Measurements from ENCODE around the gene PRKCZ. TPM values are rescaled to one million over a fixed set of nuclear protein-coding genes. Genes with fewer than 3 reads are reported as not detected.
"Not testable (repeated sequence)": the region's sequence is repeated elsewhere in the genome, so short reads cannot be mapped to it uniquely, and the experiment has no call there.

Gene PRKCZ
- polyA plus RNA-seq, 4 donors: 44.2 to 252 (median 144) TPM

DNA sequence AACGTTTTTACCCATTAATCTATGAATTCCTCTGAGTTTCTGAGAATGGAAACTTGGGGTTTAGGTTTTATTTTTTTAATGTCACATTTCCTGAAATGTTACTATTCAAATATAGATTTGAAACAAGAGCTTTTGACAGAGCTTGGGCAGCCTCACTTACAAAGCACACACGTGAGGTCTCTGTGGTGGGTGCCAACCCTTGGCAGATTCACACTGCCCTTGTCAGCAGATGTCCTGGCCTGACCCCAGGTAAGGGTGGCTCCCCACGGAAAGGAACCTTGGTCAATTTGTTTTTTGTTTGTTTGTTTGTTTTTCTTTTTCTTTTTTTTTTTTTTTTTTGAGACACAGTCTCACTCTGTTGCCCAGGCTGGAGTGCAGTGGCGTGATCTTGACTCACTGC, 90.8 kb downstream of the PRKCZ start:
- H3K9me3 ChIP-seq (ENCODE audit: control insufficient read depth in 2 of 2, insufficient read depth in 1 of 2, low read depth in 1 of 2, low read length in 1 of 2): no peaks in the 10 kb centered on the region
- DNase-seq: no peak
- 72 to 83% (median 78%) methylated on average over 4 of the region's 4 CpGs for WGBS, 3 donors

GRCh38 chr1:2143814-2144500, 93.7 kb downstream of the PRKCZ start:
- peaks cover 0 to 9% (median 0%) of the 10 kb centered on the region in 3 donors for H3K4me1 ChIP-seq (ENCODE audit: control insufficient read depth in 3 of 3, insufficient read depth in 2 of 3, low read depth in 1 of 3, low read length in 2 of 3)
- 91 to 92% (median 92%) methylated on average over 28 to 30 of the region's 30 CpGs for WGBS, 3 donors
- DNase-seq (no peak), FAIRE-seq (no peak)
- no peak overlapping the region for H3K27ac ChIP-seq (ENCODE audit: low read depth in 1 of 3, low read length in 2 of 3)
- no peaks in the 10 kb centered on the region for H3K27me3 ChIP-seq (ENCODE audit: control insufficient read depth in 3 of 3, insufficient read depth in 3 of 3, low read length in 3 of 3)
- H3K36me3 ChIP-seq (ENCODE audit: control insufficient read depth in 3 of 3, insufficient read depth in 2 of 3, low read depth in 1 of 3, low read length in 3 of 3): peaks cover 0 to 82% (median 18%) of the 10 kb centered on the region in 3 donors
- H3K4me3 ChIP-seq (ENCODE audit: low read depth in 1 of 3, low read length in 3 of 3): no peak overlapping the region
- no peaks in the 10 kb centered on the region for H3K9me3 ChIP-seq (ENCODE audit: control insufficient read depth in 2 of 2, insufficient read depth in 1 of 2, low read depth in 1 of 2, low read length in 1 of 2)

More for the DNA sequence above, 90.8 kb downstream of the PRKCZ start:
- Histone ChIP-seq H3K27me3 (ENCODE audit: control insufficient read depth in 3 of 3, insufficient read depth in 3 of 3, low read length in 3 of 3) (no peaks in the 10 kb centered on the region), H3K4me1 (ENCODE audit: control insufficient read depth in 3 of 3, insufficient read depth in 2 of 3, low read depth in 1 of 3, low read length in 2 of 3) (peaks cover 0 to 37% (median 0%) of the 10 kb centered on the region in 3 donors), H3K27ac (ENCODE audit: low read depth in 1 of 3, low read length in 2 of 3) (no peak overlapping the region), H3K36me3 (ENCODE audit: control insufficient read depth in 3 of 3, insufficient read depth in 2 of 3, low read depth in 1 of 3, low read length in 3 of 3) (peaks cover 0 to 85% (median 7%) of the 10 kb centered on the region in 3 donors), H3K4me3 (ENCODE audit: low read depth in 1 of 3, low read length in 3 of 3) (no peak overlapping the region)
- FAIRE-seq: no peak

DNA sequence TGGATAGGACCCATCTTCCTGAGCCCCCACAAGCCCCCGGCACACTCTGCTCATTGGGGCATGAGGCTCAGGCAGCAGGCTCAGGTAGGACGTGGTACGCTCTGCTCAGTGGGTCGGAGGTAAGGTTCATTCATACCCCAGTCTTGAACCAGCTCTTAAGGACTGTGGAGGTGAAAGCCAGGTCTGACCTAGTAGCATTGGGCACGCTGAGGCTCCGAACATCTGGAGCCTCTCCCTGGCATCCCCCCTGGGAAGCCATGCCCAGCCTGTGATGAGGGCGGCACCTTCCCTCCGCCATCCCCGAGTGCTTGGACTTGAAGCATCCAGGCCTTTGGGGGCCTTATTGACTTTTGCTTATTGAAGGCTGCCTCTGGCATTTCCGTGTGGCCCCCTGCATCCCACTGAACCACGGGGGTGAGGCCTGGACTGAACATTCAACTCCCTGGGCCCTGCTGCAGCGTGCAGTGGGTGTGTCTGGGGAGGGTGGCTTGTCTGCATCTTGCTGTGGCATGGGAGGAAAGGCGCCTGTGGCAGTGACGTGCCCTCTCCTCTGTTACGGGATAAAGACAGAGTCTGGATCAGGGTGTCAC, 94.4 kb downstream of the PRKCZ start:
- 90 to 93% (median 91%) methylated on average over 15 of the region's 15 CpGs for whole genome bisulfite sequencing, 3 donors
- peaks cover 0 to 3% (median 0%) of the 10 kb centered on the region in 3 donors for H3K4me1 ChIP-seq (ENCODE audit: control insufficient read depth in 3 of 3, insufficient read depth in 2 of 3, low read depth in 1 of 3, low read length in 2 of 3)
- H3K27ac ChIP-seq (ENCODE audit: low read depth in 1 of 3, low read length in 2 of 3): no peak overlapping the region
- H3K4me3 ChIP-seq (ENCODE audit: low read depth in 1 of 3, low read length in 3 of 3): no peak overlapping the region
- no peak for DNase-seq
- H3K9me3 ChIP-seq (ENCODE audit: control insufficient read depth in 2 of 2, insufficient read depth in 1 of 2, low read depth in 1 of 2, low read length in 1 of 2): no peaks in the 10 kb centered on the region
- peaks cover 0 to 83% (median 20%) of the 10 kb centered on the region in 3 donors for H3K36me3 ChIP-seq (ENCODE audit: control insufficient read depth in 3 of 3, insufficient read depth in 2 of 3, low read depth in 1 of 3, low read length in 3 of 3)
- no peaks in the 10 kb centered on the region for H3K27me3 ChIP-seq (ENCODE audit: control insufficient read depth in 3 of 3, insufficient read depth in 3 of 3, low read length in 3 of 3)
- no peak for FAIRE-seq

- no peaks in the 10 kb centered on the region for H3K9me3 ChIP-seq (ENCODE audit: control insufficient read depth in 2 of 2, insufficient read depth in 1 of 2, low read depth in 1 of 2, low read length in 1 of 2)
- DNase-seq: peak in 1 of 2 donors; percentile 35
- no peaks in the 10 kb centered on the region for H3K27me3 ChIP-seq (ENCODE audit: control insufficient read depth in 3 of 3, insufficient read depth in 3 of 3, low read length in 3 of 3)
- FAIRE-seq: no peak
- no peak overlapping the region for H3K4me3 ChIP-seq (ENCODE audit: low read depth in 1 of 3, low read length in 3 of 3)
- 85 to 89% (median 87%) methylated on average over 19 of the region's 19 CpGs for WGBS, 3 donors
- H3K27ac ChIP-seq (ENCODE audit: low read depth in 1 of 3, low read length in 2 of 3): no peak overlapping the region
- peaks cover 0 to 81% (median 22%) of the 10 kb centered on the region in 3 donors for H3K36me3 ChIP-seq (ENCODE audit: control insufficient read depth in 3 of 3, insufficient read depth in 2 of 3, low read depth in 1 of 3, low read length in 3 of 3)
- no peaks in the 10 kb centered on the region for H3K4me1 ChIP-seq (ENCODE audit: control insufficient read depth in 3 of 3, insufficient read depth in 2 of 3, low read depth in 1 of 3, low read length in 2 of 3)
Observed at GRCh38 chr1:2145946-2146835, 96.0 kb downstream of the PRKCZ start.

- H3K27ac ChIP-seq (ENCODE audit: low read depth in 1 of 3, low read length in 2 of 3): no peak overlapping the region
- no peaks in the 10 kb centered on the region for H3K9me3 ChIP-seq (ENCODE audit: control insufficient read depth in 2 of 2, insufficient read depth in 1 of 2, low read depth in 1 of 2, low read length in 1 of 2)
- DNase-seq: no peak
- H3K4me1 ChIP-seq (ENCODE audit: control insufficient read depth in 3 of 3, insufficient read depth in 2 of 3, low read depth in 1 of 3, low read length in 2 of 3): no peaks in the 10 kb centered on the region
- H3K27me3 ChIP-seq (ENCODE audit: control insufficient read depth in 3 of 3, insufficient read depth in 3 of 3, low read length in 3 of 3): no peaks in the 10 kb centered on the region
- no peak for FAIRE-seq
- H3K36me3 ChIP-seq (ENCODE audit: control insufficient read depth in 3 of 3, insufficient read depth in 2 of 3, low read depth in 1 of 3, low read length in 3 of 3): peaks cover 0 to 83% (median 24%) of the 10 kb centered on the region in 3 donors
- 93 to 94% (median 93%) methylated on average over 11 of the region's 11 CpGs for WGBS, 3 donors
- H3K4me3 ChIP-seq (ENCODE audit: low read depth in 1 of 3, low read length in 3 of 3): no peak overlapping the region
Observed at GRCh38 chr1:2146836-2147517, 96.8 kb downstream of the PRKCZ start.

- 93 to 96% (median 94%) methylated on average over 5 of the region's 5 CpGs for WGBS, 3 donors
- not testable (repeated sequence) for FAIRE-seq; DNase-seq; H3K27ac ChIP-seq (ENCODE audit: low read depth in 1 of 3, low read length in 2 of 3); H3K4me1 ChIP-seq (ENCODE audit: control insufficient read depth in 3 of 3, insufficient read depth in 2 of 3, low read depth in 1 of 3, low read length in 2 of 3); H3K9me3 ChIP-seq (ENCODE audit: control insufficient read depth in 2 of 2, insufficient read depth in 1 of 2, low read depth in 1 of 2, low read length in 1 of 2); H3K27me3 ChIP-seq (ENCODE audit: control insufficient read depth in 3 of 3, insufficient read depth in 3 of 3, low read length in 3 of 3); H3K4me3 ChIP-seq (ENCODE audit: low read depth in 1 of 3, low read length in 3 of 3)
- peaks cover 0 to 82% (median 23%) of the 10 kb centered on the region in 3 donors for H3K36me3 ChIP-seq (ENCODE audit: control insufficient read depth in 3 of 3, insufficient read depth in 2 of 3, low read depth in 1 of 3, low read length in 3 of 3)
Observed at GRCh38 chr1:2147869-2148268, 97.7 kb downstream of the PRKCZ start.

- H3K9me3 ChIP-seq (ENCODE audit: control insufficient read depth in 2 of 2, insufficient read depth in 1 of 2, low read depth in 1 of 2, low read length in 1 of 2): no peaks in the 10 kb centered on the region
- FAIRE-seq: no peak
- H3K4me3 ChIP-seq (ENCODE audit: low read depth in 1 of 3, low read length in 3 of 3): no peak overlapping the region
- H3K27me3 ChIP-seq (ENCODE audit: control insufficient read depth in 3 of 3, insufficient read depth in 3 of 3, low read length in 3 of 3): no peaks in the 10 kb centered on the region
- peak overlapping the region in 1 of 3 donors; percentile 76 for H3K27ac ChIP-seq (ENCODE audit: low read depth in 1 of 3, low read length in 2 of 3)
- no peaks in the 10 kb centered on the region for H3K4me1 ChIP-seq (ENCODE audit: control insufficient read depth in 3 of 3, insufficient read depth in 2 of 3, low read depth in 1 of 3, low read length in 2 of 3)
- 59 to 74% (median 60%) methylated on average over 14 of the region's 14 CpGs for WGBS, 3 donors
- peaks cover 0 to 84% (median 23%) of the 10 kb centered on the region in 3 donors for H3K36me3 ChIP-seq (ENCODE audit: control insufficient read depth in 3 of 3, insufficient read depth in 2 of 3, low read depth in 1 of 3, low read length in 3 of 3)
- peak in 1 of 2 donors; percentile 62 for DNase-seq
Observed at GRCh38 chr1:2148691-2149090, 98.5 kb downstream of the PRKCZ start.

DNA sequence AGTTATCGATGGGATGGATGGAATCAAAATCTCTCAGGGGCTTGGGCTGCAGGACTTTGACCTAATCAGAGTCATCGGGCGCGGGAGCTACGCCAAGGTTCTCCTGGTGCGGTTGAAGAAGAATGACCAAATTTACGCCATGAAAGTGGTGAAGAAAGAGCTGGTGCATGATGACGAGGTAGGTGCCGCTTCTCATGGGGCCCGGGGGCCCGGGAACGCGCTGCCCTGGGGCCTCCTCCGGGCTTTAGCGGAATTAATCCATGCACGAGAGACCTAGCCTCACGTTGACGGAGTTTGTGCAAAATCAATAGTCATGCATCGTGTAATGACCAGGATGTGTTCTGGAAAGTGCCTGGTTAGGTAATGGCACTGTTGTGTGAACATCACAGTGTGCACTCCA, 100.6 kb downstream of the PRKCZ start:
- FAIRE-seq: no peak

More for the DNA sequence above, 100.6 kb downstream of the PRKCZ start:
- no peak for DNase-seq
- Histone ChIP-seq H3K4me1 (ENCODE audit: control insufficient read depth in 3 of 3, insufficient read depth in 2 of 3, low read depth in 1 of 3, low read length in 2 of 3) (no peaks in the 10 kb centered on the region), H3K4me3 (ENCODE audit: low read depth in 1 of 3, low read length in 3 of 3) (no peak overlapping the region), H3K27me3 (ENCODE audit: control insufficient read depth in 3 of 3, insufficient read depth in 3 of 3, low read length in 3 of 3) (no peaks in the 10 kb centered on the region), H3K36me3 (ENCODE audit: control insufficient read depth in 3 of 3, insufficient read depth in 2 of 3, low read depth in 1 of 3, low read length in 3 of 3) (peaks cover 0 to 83% (median 26%) of the 10 kb centered on the region in 3 donors), H3K9me3 (ENCODE audit: control insufficient read depth in 2 of 2, insufficient read depth in 1 of 2, low read depth in 1 of 2, low read length in 1 of 2) (no peaks in the 10 kb centered on the region), H3K27ac (ENCODE audit: low read depth in 1 of 3, low read length in 2 of 3) (no peak overlapping the region)
- WGBS, 3 donors: 83 to 93% (median 85%) methylated on average over 19 of the region's 19 CpGs

Measured in small intestine (tissue), 7 donors.